HG03521 (cell line): Measurements from ENCODE around the gene ZNF419.

Experiments used
- ATAC-seq: cut with Tn5 transposase; IDR thresholded peaks from one replicate; pipeline ENCODE4 v1.9.1; 2021; ENCODE audit warnings: mild to moderate bottlenecking, moderate library complexity; ENCODE audit not compliant: unreplicated experiment

The ZNF419 gene

DNA sequence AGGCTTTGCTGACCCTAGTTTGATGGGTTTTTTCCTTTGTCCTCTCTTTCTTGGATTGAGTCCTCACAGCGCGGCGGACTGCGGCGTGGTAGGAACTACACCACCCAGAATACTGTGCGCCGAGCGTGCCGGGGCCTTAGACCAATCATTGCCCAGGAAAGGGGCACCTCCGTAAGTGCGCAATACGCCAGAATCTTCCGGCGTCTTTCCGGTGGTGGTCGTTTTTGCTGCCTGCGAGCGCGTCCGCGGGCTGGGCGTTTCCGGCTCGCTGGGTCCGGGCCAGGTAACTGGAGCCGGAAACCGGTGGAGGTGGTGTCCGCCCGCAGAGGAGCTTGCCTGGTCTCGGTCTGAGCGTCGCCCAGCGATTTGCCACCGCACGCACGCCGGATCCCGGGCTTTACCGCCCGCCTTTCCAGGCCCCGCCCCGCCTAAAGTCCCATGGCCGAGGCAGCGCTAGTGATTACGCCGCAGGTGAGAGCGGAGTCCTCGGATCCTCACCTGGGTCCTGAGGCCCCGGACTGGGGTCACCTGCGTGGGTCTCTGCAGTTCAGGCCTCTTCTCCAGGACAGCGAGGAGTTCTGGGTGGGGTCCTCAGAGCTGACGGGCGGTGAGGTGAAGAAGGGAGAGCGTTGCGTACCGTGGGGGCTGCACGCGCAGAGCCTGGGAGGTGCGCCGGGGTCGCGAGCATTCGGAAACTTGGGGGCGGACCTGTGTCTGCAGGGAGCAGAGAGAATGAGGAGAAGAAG, 39.8 kb downstream of the ZNF419 start, which contains the start of gene ZNF549:
ZNF549 (plus strand) TSS at position 221 of the 746 bp plus-strand sequence; CDS start at position 439, 218 bp downstream.
- peak; percentile 98 for ATAC-seq

DNA sequence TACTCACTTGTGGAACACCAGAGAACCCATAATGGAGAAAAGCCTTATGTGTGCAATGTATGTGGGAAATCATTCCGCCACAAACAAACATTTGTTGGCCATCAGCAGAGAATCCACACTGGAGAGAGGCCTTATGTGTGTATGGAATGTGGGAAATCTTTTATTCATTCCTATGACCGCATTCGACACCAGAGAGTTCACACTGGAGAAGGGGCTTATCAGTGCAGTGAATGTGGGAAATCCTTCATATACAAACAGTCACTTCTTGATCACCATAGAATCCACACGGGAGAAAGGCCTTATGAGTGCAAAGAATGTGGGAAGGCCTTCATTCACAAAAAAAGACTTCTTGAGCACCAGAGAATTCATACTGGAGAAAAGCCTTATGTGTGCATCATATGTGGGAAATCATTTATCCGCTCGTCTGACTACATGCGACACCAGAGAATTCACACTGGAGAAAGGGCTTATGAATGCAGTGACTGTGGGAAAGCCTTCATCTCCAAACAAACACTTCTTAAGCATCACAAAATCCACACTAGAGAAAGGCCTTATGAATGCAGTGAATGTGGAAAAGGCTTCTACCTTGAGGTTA, 50.5 kb downstream of the ZNF419 start:
- no peak for ATAC-seq
